C4-2B (cell line): ENCODE measurements around the gene CD101.
A peak's percentile ranks its signal among the peaks of the same experiment; 100 is the strongest.

ENCODE experiments used
- H3K27ac ChIP-seq: fragments of 450-650 bp; 2 replicates; pipeline ENCODE4 v1.5.1; 2017
- ZFX ChIP-seq: fragments of 450-650 bp; IDR thresholded peaks from 2 replicates; pipeline ENCODE4 v1.6.1; 2017
- TF ChIP-seq, protein P1 (sequence below): fragments of 450-650 bp; conservative IDR thresholded peaks from 2 replicates; pipeline ENCODE4 v1.5.1; 2017; ENCODE audit warnings: mild to moderate bottlenecking

CD101 gene

DNA sequence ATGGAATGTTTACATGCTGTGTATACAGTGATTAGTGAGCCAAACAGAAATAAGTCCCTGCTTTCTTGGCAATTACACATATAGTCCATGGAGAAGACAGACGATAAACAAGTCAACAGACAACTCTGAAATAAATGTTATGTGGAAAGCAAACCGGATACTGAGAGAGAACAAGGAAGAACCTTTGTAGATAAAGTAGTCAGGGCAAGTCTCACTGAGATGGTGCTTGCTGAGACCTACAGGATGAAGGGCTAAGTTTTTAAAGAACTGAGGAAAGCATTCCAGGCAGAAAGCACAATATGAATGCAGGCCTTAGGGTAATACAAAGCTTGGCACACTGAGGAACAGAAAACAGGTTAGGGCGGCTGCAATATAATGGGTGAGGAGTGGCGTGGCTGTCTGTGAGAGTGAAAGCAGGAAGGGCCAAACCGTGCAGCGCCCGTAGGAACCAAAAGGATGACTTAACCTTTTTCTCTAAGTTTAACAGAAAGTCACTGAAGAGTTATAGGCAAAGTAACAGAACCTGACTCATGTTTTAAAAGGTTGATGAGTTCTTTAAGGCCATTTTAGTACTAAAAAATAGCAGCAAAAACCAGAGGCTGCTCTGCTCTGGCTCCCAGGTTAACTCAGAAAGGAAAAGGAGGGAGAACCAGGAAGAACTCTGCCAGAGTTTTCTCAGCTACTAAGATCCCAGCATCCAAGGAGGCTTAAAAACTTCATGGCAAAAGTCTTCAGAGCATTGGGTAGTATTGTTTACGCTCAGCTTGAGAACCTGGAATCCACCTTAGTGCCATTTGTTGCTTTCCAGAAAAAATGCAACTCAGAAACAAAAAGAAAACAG, 49.9 kb downstream of the CD101 start:
- no peak for TF ChIP-seq ZFX
- TF ChIP-seq, protein P1, sequence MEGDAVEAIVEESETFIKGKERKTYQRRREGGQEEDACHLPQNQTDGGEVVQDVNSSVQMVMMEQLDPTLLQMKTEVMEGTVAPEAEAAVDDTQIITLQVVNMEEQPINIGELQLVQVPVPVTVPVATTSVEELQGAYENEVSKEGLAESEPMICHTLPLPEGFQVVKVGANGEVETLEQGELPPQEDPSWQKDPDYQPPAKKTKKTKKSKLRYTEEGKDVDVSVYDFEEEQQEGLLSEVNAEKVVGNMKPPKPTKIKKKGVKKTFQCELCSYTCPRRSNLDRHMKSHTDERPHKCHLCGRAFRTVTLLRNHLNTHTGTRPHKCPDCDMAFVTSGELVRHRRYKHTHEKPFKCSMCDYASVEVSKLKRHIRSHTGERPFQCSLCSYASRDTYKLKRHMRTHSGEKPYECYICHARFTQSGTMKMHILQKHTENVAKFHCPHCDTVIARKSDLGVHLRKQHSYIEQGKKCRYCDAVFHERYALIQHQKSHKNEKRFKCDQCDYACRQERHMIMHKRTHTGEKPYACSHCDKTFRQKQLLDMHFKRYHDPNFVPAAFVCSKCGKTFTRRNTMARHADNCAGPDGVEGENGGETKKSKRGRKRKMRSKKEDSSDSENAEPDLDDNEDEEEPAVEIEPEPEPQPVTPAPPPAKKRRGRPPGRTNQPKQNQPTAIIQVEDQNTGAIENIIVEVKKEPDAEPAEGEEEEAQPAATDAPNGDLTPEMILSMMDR: no peak
- H3K27ac ChIP-seq: peak overlapping the region; percentile 12

DNA sequence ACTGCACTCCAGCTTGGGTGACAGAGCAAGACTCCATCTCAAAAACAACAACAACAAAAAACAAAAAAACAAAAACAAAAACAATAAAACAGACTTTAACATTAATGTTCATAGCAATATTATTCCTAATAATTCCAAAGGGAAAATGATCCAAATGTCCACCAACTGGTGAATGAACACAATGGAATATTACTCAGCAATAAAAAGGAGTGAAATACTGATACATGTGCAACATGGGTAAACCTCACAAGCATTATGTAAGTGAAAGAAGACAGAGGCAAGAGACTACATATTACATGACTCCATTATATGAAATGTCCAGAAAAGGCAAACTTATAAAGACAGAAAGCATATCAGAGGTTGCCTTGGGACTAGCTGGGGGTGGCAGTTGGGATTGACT, 52.5 kb downstream of the CD101 start:
- H3K27ac ChIP-seq: no peak overlapping the region
- TF ChIP-seq, protein P1: no peak
- no peak for TF ChIP-seq ZFX

DNA sequence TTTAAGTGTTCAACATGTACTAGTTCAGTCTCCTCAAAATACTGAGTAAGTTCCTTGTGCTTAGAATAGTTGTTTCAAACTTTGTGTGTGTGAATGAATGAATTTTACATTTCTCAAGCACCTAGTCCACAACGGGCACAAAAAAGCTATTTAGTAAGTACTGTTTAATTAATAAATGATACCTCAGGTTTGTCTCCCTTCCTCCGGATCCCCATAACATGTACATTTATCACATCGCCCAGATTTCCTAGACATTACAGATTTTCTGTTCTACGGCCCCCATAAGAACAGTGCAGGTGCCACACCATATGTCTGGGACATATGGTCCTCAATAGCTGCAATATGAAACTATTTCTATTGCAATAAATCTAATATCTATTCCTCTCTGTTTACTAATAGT, 57.2 kb downstream of the CD101 start:
- TF ChIP-seq, protein P1: no peak
- no peak for TF ChIP-seq ZFX
- peak overlapping the region; percentile 84 for H3K27ac ChIP-seq

DNA sequence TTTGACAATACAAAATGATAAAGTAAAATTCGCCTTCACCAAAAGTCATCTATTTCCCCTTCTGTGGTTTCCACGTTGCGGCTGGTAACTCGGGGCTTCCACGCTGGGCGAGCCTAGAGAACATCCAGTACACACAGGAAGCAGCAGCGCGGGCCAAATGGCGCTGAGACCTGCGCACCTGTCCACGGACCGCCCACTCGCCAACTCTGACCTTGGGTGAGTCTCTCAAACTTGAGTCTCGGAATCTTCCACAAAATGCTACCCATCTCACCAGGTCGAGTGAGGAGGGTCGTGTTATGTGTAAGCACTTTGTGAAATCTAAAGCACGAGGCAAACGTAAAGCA, 57.7 kb downstream of the CD101 start:
- TF ChIP-seq, protein P1: no peak
- no peak for TF ChIP-seq ZFX
- H3K27ac ChIP-seq: peak overlapping the region; percentile 84

DNA sequence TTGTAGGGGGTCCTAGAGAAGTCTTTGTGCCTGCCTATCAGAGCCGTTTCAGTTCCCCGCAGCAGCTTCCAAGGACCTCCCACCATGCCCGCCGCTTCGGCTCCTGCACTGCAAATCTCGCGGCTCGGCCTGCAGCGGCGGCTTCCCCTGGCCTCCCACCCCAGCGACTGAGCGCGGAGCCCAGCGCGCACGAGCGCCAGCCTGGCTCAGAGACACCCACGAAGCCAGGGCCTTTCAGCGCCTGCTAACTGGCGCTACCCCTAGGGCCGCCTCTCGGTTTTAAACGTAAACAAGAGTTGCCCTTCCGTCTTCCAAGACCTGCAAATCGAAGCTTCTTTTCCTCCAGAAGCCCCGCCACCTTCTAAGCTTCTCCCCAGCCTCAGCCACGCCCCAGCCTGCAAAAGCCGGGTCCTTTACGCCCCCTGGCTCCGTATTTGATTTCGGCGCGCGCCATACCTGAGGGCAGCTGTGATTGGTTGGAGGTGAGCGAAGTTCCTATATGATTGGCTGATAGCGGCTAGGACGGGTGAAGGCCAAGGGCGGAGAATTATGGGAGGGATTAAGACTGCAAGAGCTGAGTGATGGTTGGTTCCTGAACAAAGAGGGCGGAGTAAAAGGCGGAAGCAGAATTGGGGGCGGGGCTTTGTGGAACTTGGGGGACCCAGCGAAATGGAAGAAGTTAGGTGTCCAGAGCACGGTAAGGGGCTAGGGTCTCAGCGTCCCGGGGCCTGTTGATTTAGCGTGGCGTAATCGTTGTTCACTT, 58.3 kb downstream of the CD101 start, which contains the start of gene TTF2:
TSS of gene TTF2 (plus strand) at position 649 of the 763 bp plus-strand sequence. CDS start at position 670, 21 bp downstream.
- peak; percentile 52; the same call in 1 of the 2 replicates for TF ChIP-seq ZFX
- TF ChIP-seq, protein P1: peak; percentile 2; the same call in 1 of the 2 replicates

DNA sequence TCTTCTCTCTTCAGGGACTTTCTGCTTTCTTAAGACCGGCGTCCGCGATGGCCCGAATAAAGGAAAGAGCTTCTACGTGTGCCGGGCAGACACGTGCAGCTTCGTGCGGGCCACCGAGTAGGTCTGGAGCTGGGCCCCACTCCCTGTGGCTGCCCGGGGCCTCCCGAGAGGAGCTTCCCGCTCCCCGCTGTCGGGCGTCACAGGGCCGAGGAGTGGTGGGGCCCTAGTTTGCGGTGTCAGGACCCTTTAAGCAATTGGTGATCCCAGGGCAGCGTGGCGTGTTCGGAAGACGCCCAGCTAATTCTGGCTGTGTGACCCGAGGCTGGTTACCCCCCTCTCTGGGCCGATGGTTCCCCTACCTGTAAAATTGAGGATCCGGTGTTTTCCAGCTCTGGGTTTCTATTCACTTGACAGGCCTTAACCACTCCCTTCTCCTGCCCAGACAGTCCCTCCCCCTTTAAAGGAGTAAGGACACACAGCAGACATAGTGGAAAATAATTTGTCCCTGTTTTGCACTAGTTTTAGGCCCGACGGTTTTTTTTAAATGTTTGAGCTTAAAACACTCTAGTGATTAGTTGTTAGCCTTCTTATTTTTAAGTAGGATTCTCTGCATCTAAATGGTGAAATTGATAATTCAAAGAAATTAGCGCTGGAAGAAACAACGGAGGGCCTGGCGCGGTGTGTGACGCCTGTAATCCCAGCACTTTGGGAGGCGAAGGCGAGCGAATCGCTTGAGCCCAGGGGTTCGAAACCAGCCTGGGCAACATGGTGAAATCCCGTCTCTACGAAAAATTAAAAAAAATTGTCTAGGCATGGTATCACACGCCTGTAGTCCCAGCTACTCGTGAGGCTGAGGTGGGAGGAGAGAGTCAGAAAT, 59.1 kb downstream of the CD101 start:
- peak overlapping the region; percentile 84 for H3K27ac ChIP-seq
- TF ChIP-seq, protein P1: no peak
- peak; percentile 33; the same call in 1 of the 2 replicates for TF ChIP-seq ZFX

More for the DNA sequence above, 58.3 kb downstream of the CD101 start, which contains the start of gene TTF2:
- H3K27ac ChIP-seq: peak within 1 kb of the TSS; percentile 84
